HG03575 (cell line): Measurements from ENCODE around the gene TPM2.

Experiments
- ATAC-seq: cut with Tn5 transposase; IDR thresholded peaks from one replicate; pipeline ENCODE4 v1.9.1; 2021; ENCODE audit not compliant: unreplicated experiment, insufficient number of reproducible peaks, low FRiP score; ENCODE audit errors: extremely low read depth

The TPM2 gene

DNA sequence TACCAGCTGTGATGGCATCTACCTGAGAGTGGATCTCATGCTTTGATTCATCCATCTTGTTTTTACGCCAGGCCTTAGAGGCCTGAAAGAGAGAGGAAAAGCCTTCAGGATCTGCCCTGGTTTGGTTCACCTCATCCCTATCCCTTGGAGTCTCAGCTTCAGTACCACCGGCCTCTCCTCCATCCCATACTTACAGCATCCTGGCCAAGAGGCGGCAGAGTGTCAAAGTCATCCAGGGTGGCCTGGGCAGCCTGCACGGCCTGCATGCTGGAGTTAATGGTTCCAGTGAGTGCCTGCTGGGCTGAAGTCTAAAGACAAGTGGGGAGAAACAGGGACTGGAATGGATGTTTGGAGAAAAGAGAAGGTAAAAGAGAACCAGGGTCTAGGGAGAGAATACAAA, 29.8 kb upstream of the TPM2 start:
- ATAC-seq, result no peak

DNA sequence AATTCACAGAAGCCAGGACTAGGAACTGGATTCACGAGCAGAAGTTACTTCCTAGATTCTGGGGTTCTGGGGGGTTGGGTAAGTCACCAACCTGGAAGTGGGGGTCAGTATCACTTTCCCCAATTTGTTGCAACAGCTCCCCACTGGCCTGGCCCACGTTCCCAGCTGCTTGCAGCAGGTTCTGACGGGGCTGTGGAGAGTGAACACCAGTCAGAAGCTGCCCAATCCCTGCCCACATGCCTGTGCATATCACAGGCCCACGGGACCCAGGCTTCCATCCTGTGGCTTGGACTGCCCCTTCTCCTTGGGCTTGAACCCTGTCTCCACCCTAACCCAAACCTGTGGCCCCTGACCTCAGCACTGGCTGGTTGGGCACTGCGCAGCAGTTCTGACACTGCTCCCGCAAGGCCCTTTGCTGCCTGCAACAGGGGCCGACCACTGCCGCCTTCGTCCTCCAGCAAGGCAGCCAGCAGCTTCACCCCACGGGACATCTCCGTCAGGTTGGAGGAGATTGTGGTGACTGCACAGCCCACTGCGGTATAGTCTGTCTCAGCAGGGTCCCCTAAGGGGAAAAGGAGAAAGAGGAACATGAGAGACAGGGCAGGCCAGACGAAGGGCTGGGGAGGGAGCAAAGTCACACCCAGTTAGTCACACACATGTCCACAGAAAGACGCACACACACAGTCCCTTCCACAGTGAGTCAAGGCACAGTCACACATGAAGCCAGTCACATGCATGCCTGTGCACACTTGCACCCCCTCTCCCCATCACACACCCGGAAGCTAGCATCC, 29.2 kb upstream of the TPM2 start:
- no peak for ATAC-seq

DNA sequence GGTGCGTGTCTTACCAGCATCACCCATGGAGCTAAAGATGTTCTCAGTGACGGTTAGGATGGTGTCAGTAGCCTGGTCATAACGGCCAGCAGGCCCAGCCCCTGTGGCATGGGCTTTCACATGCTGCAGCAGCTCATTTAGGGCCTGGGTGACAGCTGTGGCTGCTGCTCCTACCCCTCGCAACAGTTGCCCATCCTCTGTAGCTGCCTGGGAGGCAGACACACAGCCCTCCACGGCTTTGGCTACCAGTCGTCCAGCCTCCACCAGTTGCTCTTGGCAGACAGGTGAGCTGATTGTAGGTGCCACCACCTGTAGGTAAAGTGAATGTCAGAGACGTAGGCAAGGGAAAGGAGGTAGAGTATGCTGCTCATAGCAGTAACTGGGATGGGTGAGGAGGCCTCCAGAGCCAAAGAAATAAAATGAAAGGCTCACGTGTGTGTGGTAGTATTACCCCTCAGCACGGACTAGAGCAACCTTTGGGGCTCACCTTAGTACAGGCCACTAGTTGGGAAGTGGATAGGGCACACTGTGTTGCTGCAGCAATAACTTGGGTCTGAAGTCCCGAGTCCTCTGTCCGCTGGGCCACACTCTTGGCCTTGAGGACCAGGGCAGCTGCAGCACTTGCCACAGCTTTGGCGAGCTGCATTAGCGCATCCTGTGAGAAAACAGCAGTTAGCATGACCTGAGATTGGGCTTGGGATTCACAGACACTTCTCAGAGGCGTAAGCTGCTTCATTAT, 27.6 kb upstream of the TPM2 start:
- ATAC-seq, result no peak

DNA sequence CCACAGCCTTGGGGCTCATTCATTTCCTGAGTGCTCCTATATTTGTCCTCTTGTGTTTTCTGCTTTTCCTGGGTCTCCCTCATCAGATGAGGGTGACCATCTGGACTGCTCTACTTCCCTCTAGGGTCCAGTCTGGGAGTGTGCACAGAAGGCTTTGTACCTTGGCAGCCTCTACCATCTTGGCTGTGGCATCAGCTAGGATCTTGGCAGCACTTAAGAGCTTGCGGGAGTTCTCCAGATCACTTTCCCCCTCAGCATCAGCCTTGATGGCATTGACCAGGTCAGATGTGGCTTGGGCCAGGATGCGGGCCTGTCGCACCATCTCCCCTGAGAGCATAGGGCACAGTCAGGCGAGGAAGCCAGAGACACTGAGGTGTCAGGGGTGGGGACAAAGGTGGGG, 26.5 kb upstream of the TPM2 start:
- ATAC-seq, result no peak

DNA sequence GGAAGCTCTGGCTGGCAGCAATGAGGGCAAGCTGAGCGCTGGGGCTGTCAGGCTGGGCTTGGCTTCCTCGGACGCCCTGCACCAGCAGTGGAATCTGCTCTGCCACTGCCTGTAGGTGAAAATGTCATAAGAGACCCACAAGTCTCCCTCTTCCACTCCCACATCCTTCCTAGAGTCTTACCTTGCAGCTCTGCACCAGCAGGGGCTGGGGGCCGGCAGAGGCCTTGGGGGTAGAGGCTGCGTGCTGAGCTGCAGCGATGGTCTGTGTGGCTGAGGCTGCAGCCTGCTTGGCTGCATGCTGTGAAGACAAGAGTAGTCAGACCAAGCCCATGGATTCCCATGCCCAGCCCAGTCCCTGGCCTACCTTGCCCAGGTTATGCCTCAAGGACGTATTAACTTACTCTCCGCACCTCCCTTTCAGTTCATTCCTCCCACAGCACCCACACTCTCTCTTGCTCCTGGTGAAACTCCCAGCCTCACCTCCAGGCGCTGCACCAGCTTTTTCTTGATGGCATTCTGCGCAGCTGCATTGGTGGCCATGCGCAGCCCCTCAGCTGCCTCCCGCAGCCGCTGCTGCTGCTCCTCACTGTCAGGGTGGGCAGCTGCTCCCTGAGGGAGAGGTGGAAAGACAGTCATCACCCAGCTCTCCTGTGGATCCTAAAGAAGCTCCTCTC, 25.0 kb upstream of the TPM2 start:
- no peak for ATAC-seq

DNA sequence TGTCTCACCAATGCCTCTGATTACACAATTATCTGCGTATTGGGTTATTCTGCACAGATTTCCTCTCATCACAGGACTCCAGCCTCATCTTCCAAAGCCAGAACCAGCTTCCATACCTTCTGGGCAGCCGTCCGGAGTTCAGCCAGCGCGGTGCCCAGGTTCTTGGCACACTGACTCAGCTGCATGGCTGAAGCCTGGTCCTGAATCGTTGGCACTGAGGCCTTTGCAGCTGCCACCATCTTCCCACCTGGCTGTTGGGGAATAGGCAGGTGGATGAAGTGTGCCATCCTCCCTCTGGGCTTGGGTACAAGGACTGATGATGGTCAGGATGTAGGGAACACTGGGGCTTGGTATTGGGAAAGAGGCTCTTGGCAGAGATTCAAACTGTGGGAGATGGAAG, 24.4 kb upstream of the TPM2 start:
- no peak for ATAC-seq

DNA sequence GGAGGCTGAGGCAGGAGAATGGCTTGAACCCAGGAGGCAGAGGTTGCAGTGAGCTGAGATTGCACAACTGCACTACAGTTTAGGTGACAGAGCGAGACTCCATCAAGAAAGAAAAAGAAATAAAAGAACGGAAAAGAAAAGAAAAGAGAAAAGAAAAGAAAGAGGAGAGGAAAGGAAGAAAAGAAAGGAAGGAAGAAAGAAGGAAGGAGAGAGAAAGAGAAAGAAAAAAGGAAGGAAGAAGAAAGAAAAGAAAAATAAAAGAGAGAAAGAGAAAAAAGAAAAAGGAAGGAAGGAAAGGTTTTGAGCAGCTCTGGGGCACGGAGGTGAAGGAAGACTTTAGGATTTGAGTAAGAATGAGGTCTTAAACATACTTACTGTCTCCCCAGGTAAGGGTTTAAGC, 23.9 kb upstream of the TPM2 start:
- ATAC-seq, result no peak

DNA sequence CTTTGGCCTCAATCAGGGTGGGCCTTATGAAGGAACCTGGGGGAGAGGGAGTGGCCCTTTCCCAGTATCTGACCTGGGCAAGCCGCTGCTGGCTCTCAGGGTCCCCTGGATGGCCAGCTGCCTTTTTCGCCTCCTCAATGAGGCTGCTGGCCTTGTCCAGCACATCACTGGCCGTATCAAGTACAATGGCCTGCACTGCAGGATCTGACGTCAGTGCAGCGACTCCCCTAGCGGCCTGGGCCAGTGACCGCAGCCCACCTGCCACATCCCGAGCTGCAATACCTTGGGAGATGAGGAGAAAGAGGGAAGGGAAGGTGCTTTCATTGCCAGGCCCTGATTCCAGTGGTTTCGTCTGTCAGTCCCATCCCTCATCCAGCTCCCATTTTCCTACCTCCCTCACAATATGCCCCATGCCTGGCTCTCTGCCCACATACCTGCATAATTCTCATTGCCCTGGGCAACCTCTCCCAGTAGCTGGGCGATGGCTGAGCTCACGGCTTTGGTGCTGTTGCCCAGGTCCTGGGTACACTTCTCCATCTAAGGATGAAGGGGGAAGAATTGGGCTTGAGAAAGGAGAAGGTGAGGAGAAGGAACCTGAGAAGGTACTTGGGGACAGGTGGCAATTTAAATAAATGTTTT, 23.2 kb upstream of the TPM2 start:
- no peak for ATAC-seq

DNA sequence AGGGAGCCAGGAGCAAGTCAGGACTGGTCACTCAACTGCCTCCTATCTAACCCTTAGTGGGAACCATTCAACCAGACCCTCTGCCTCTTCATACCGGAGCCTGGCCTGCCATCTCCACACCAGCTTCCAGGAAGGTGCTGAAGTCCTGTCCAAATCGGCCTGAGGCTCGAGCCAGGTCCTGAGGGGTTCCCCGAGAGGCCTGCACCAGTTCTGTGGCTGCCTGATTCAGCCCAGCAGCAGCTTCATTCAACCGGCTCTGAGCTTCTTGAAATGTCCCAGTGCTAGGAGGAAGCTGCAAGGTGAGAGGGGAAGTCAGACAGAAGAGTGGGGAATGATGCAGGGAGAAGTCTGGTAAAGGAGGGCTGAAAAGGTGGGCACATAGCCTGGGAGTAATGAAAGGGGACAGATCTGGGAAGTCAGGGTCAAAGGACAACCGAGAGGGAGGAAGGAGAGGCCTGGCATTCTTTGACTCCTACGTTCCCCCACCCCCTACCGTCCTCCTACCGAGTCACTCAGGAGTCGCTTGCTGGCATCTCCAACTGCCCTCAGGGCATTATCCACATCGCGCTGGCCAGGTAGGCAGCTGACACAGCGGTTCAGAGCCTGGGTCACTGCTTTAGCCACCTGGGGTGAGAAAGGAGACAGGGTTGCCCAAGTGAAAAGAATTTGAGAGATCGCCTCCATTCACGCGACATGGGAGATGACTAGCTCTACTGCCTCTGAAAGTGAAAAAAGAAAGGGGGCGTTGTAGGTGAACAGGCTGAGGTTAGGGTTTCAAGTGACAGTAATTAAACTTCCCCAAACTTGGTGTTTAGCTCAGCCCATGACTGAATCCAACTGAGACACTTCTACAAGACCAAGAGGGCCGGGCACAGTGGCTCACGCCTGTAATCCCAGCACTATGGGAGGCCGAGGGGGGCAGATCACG, 22.0 kb upstream of the TPM2 start:
- no peak for ATAC-seq

DNA sequence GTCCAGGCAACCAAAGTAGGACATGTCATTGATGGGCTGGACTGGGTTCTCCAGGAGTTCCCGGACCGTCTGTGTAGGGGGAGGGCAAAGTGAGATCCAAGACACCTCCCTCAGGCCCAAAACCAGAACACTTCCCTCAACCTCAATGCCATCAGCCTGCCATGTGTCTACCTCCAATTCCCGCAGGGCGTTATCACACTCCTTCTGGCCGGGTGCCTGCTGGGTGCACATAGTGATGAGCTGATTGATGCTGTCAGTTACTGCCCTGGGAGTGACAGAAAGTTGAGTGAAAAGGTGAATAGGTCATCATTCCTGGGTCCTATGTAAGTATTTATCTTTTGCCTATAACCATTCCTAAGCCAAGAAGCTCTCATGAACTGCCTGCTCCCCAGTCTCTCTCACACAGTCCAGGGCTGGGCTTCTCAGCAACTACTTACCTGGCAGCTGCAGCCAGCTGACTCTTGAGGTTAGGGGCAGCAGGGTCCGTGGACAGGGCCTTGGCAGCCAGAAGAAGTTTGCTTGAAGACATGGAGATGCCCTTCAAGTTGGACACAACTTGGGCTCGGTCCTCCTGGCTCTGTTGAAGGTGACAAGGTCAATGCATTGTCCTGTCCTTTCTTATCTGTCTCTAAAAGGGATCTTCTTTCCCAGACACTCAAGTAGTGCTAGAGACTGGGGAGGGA, 21.2 kb upstream of the TPM2 start:
- ATAC-seq, result no peak

DNA sequence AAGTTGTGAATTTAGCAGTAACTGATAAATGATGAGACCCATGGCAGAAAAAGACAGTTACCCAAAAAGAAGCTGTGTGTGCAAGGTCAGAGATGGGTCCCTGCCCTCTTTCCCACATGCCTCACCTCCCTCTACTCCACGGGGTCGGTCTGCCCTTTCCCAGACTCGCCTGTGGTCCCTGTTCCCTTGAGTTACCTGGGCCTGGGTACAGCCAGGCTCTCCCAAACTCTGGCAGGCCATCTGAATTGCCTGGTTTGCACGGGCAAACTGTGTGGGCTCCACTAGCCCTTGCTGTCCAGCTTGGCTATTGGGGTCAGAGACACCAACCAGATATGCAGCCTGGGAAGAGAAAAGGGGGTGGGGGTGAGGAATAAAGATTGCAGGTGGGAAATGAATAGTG, 18.4 kb upstream of the TPM2 start:
- no peak for ATAC-seq

DNA sequence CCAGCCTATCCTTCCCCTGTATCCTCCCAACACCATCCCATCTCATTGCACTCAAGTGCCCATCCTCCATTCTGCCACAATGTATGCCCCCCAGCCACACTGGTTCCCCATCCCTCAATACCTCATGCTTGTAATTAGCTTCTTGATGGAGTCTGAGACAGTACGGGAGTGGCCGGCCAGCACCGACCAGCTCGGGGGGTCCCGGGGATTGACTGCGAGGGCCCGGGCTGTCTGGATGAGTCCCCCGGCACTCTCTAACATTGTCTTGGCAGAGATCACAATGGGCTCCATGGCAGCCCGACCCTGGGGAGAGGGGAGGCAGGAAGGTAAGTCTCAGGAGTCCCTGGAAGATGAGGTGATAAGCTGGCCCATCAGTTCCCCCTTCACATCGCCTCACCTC, 17.2 kb upstream of the TPM2 start:
- no peak for ATAC-seq

DNA sequence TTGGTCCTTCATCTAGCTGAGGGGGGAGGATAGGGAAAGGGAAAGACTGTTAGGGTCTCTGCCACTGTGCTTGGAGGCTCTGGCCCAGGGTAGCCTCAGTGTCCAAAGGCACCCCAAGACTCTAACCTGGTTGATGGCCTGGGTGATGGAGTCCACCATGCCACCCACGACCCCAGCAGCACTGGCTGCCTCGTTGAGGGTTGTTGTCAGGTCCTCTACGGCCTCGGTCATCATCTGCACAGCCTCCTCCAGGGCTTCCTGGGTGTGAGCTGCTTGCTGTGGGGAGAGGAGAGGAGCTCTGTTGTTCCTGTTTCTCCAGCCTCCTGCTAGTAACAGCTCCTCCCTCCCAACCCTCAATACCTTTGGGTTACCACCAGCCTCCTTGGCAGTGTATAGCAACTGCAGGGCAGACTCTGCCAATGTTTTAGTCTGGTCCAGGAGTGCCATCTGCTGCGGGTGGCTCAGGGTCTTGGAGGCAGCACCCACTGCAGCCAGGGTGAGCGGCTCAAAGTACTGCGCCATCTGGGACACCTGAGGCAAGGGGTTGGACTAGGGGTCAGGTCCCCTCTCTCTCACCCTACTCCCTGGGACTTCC, 16.2 kb upstream of the TPM2 start:
- no peak for ATAC-seq

DNA sequence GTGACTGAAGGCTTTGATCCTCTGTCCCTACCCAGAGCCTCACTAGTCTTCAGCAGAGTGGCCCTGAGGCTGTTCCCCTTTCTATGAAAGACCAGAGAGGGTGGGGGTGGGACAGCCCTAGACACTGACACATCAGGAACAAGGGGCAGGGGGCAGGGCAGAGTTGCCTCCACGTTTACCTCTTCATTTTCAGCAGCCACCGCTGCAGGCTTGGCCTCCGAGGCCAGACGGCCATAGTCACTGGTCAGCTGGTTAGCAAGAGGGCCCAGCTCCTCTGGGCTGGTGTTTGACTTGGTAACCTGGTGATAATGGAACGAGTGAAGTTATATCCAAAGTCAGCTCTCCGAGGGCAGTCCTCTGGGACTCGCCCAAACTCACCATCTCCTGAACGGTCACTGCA, 15.6 kb upstream of the TPM2 start:
- no peak for ATAC-seq

DNA sequence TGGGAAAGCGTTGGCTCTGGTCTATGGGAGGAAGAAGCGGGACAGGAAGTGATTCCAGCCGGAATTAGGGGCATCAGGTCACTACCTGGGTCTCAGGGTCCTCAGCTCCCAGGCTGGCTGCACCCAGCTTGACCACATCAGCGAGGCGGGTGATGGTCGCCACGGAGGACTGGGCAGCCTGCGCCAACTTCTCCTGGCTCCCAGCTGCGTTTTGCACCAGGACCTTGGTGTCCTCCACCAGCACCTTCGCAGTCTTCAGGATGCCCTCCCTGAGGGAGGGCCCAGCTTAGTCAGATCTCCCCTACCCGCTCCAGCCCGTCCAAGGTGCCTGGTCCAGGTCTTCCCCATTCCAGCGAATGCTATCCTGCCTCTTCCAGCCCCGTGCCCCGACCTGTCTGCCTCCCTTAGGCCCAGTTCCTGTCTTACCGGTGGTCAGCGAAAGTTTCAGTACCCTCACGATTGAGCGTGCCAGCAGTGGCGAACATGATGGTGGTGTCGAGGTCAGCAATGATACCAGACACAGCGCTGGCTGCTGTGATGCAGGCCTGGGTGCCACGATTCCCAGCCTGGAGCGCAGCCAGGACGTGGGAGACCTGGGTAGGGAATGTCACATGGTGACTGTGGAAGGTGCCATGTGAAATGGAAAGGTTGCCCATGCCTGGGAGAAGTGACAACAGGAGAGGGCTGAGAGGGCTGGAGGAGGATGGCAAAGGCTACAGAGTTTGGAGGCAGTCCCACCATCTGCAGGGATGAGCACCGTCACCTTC, 14.4 kb upstream of the TPM2 start:
- ATAC-seq, result no peak

DNA sequence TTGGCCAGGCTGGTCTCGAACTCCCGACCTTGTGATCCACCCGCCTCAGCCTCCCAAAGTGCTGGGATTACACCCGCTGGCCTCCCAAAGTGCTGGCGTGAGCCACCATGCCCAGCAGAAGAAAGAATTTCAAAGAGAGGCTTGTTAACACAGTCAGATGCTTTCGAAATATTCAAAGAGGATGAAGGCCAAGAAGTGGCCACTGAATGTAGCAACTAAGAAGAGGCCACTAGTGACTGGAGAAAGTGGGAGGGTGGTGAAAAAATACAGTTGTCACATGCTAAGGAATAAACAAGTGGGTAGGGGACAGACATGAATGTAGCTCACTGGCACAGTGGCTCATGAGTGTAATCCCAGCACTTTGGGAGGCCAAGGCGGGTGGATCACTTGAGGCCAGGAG, 13.0 kb upstream of the TPM2 start:
- ATAC-seq, result no peak

DNA sequence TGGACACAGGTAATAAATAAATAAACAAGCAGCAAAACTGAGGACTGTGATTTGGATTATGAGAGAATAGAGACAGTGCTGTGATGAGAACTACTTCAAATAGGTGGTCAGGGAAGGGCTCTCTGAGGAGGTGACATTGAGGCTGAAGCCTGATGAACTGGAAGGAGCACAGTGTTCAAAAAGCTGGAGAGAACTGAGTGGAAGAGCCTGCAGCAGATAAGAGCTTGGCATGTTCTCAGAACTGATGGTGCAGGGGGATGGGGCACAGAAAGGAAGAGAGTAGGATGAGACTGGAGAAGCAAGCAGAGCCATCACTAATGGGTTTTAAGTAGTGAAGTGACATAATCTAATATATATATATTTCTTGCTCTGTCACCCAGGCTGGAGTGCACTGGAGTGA, 11.2 kb upstream of the TPM2 start:
- no peak for ATAC-seq
